Measurements from ENCODE around the gene RTN1. TPM values are rescaled to one million over a fixed set of nuclear protein-coding genes. Genes with fewer than 3 reads are reported as not detected.

The RTN1 gene
- total RNA-seq, 4 donors from 2014 or later, result 2.4 to 4.9 (median 4.6) TPM; not detected in 1

DNA sequence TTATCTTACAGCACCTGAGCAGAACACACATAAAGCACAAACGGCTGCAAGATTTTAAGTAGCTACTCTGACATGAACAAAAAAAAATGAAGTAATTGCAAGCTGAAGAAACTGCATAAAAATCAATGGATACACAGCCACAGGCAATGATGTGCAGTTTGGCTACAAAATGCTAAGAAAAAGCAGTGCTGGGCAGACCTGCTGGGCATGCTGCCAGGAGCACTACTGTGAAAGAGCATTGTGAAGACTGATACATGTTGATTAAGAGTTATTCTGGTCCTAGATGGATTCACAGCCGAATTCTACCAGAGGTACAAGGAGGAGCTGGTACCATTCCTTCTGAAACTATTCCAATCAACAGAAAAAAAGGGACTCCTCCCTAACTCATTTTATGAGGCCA lies 20.1 kb upstream of the RTN1 start:
- intact Hi-C loops (cut with DNase I; ENCODE audit: low total_unique reads), result no loop called here
- WGBS, 2 donors (ENCODE audit: low coverage in 1 of 2), result 45 to 69% methylated on average over 2 of the region's 2 CpGs
- Histone ChIP-seq H3K27ac (no peak overlapping the region), H3K4me3 (no peak overlapping the region), H3K36me3 (no peaks in the 10 kb centered on the region), H3K4me1 (no peaks in the 10 kb centered on the region), H3K27me3 (peaks cover 3% of the 10 kb centered on the region), H3K9me3 (no peaks in the 10 kb centered on the region)
- TF ChIP-seq POLR2A (IDR thresholded peaks at IDR 0.05) (no peak), POLR2AphosphoS5 (IDR thresholded peaks at IDR 0.05) (no peak), EP300 (IDR thresholded peaks at IDR 0.05; ENCODE audit: low read depth) (no peak)
- TF ChIP-seq, protein P1, sequence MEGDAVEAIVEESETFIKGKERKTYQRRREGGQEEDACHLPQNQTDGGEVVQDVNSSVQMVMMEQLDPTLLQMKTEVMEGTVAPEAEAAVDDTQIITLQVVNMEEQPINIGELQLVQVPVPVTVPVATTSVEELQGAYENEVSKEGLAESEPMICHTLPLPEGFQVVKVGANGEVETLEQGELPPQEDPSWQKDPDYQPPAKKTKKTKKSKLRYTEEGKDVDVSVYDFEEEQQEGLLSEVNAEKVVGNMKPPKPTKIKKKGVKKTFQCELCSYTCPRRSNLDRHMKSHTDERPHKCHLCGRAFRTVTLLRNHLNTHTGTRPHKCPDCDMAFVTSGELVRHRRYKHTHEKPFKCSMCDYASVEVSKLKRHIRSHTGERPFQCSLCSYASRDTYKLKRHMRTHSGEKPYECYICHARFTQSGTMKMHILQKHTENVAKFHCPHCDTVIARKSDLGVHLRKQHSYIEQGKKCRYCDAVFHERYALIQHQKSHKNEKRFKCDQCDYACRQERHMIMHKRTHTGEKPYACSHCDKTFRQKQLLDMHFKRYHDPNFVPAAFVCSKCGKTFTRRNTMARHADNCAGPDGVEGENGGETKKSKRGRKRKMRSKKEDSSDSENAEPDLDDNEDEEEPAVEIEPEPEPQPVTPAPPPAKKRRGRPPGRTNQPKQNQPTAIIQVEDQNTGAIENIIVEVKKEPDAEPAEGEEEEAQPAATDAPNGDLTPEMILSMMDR (IDR thresholded peaks at IDR 0.05), result no peak
- DNase-seq, result no peak
- in situ Hi-C loops (cut with MboI; ENCODE audit: low pct_ligation_motif_present in 1 of 4, low pct_unique_long_range_greater_than_20kb in 1 of 4, low sequenced_read_pairs in 3 of 4), result no loop called here

DNA sequence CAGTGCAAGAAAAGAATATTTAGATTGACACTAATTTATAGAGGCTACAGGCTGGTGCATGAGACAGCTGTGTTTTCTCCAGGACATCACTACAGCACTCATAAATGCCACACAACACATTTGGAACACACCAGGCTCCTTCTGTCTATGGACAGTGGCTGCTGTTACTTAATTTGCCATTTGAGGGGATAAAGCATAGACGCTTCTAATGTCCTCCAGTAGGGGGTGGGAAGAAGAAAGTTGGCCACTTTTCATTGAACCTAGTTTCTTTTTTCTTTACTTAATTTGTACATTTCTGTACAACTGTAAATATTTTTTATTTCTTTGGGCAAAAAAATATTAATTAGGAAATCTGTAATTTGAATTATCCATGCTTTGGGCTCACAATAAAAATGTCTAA lies 12.4 kb upstream of the RTN1 start:
- peaks cover 12% of the 10 kb centered on the region for H3K27me3 ChIP-seq
- no peaks in the 10 kb centered on the region for H3K36me3 ChIP-seq
- TF ChIP-seq, protein P1 (IDR thresholded peaks at IDR 0.05), result peak in 1 of 5 experiments; percentile 18
- TF ChIP-seq EP300 (IDR thresholded peaks at IDR 0.05; ENCODE audit: low read depth), result no peak
- in situ Hi-C loops (cut with MboI; ENCODE audit: low pct_ligation_motif_present in 1 of 4, low pct_unique_long_range_greater_than_20kb in 1 of 4, low sequenced_read_pairs in 3 of 4) (no loop called here), intact Hi-C loops (cut with DNase I; ENCODE audit: low total_unique reads) (no loop called here)
- H3K4me3 ChIP-seq, result no peak overlapping the region
- DNase-seq, result no peak
- H3K9me3 ChIP-seq, result no peaks in the 10 kb centered on the region
- no peak overlapping the region for H3K27ac ChIP-seq
- 57% methylated on average over 1 of the region's 1 CpG; no CpG with 5 or more reads in 1 of the 2 donors for WGBS, 2 donors (ENCODE audit: low coverage in 1 of 2)
- H3K4me1 ChIP-seq, result no peaks in the 10 kb centered on the region

DNA sequence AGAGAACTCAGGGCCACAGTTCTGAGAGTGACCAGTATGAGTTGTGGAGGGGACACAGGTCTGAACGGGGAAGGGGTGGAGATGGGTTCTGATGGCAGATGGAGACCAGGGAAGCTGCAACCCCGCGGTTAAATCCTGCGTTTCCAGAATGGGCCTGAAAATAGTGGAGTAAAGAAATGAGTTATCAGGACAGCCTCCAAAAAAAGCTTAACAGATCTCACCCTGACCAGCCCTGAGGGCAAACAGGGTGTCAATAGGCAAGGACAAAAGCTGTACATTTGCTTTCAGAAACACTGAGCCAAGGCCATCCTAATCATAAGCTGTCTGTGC lies 555 bp upstream of the RTN1 start:
- Histone ChIP-seq H3K27ac (no peak overlapping the region), H3K4me3 (peak overlapping the region in 2 of 4 donors; percentile 45 to 58), H3K36me3 (no peaks in the 10 kb centered on the region), H3K9me3 (no peaks in the 10 kb centered on the region), H3K4me1 (peaks cover 0 to 21% (median 9%) of the 10 kb centered on the region in 4 donors), H3K27me3 (peaks cover 88% of the 10 kb centered on the region)
- DNase-seq, result no peak
- in situ Hi-C loops (cut with MboI; ENCODE audit: low pct_ligation_motif_present in 1 of 4, low pct_unique_long_range_greater_than_20kb in 1 of 4, low sequenced_read_pairs in 3 of 4), result no loop called here
- no peak for TF ChIP-seq POLR2AphosphoS5 (IDR thresholded peaks at IDR 0.05)
- TF ChIP-seq EP300 (IDR thresholded peaks at IDR 0.05; ENCODE audit: low read depth), result no peak
- TF ChIP-seq, protein P1 (IDR thresholded peaks at IDR 0.05), result no peak
- no peak for TF ChIP-seq POLR2A (IDR thresholded peaks at IDR 0.05)
- intact Hi-C loops (cut with DNase I; ENCODE audit: low total_unique reads), result no loop called here
- 0 to 12% methylated on average over 3 to 4 of the region's 4 CpGs for WGBS, 2 donors (ENCODE audit: low coverage in 1 of 2)

DNA sequence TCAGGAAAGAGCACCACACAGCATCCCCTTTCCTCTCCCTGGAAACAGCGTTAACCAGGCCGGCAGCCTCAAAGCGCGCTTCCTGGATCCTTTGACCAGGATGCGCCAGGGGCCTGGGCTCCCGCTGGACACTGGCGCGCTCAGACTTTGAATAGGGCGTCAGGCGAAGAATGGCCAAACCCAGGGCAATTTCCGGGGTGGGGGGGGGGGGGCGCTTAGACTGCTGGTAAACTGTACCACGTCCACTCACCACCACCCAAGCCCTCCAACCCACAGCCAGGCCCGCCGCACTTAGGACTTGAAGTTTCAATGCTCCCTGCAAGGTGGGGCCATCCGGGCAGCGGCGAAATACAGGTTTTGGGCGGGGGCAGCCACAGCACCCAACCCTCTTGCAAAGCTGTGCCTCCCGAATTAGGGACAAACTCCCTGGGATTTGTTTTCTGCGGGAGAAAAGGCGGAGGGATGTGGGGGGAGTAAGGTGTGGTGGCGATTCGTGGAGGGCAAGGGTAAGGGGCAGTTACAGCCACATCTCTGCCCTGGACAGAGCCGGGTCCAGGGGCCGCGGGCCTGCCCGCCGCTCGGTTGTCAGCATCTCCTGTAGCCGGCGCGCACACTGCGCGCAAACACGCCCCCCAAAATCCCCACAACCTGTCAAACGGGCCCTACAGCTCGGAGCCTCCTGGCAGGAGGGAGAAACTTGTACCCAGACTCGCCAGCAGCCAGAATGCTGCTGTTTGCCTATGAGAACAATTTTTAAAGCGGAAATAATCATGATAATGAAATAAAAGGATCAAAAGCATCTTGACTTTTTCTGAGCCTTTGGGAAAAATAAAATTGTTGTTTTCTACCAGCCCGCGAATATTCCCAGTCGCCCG lies 958 bp downstream of the RTN1 start:
- Histone ChIP-seq H3K27ac (no peak overlapping the region), H3K9me3 (no peaks in the 10 kb centered on the region), H3K4me3 (peak overlapping the region in 3 of 4 donors; percentile 44 to 58 (median 45)), H3K4me1 (peaks cover 0 to 21% (median 9%) of the 10 kb centered on the region in 4 donors), H3K27me3 (peaks cover 98% of the 10 kb centered on the region), H3K36me3 (no peaks in the 10 kb centered on the region)
- in situ Hi-C loops (cut with MboI; ENCODE audit: low pct_ligation_motif_present in 1 of 4, low pct_unique_long_range_greater_than_20kb in 1 of 4, low sequenced_read_pairs in 3 of 4), result no loop called here
- intact Hi-C loops (cut with DNase I; ENCODE audit: low total_unique reads), result no loop called here
- WGBS, 2 donors (ENCODE audit: low coverage in 1 of 2), result 21 to 40% methylated on average over 2 to 44 of the region's 44 CpGs
- TF ChIP-seq POLR2AphosphoS5 (IDR thresholded peaks at IDR 0.05) (no peak), POLR2A (IDR thresholded peaks at IDR 0.05) (no peak), EP300 (IDR thresholded peaks at IDR 0.05; ENCODE audit: low read depth) (no peak)
- TF ChIP-seq, protein P1 (IDR thresholded peaks at IDR 0.05), result no peak
- no peak for DNase-seq

Data from transverse colon (tissue), 4 donors.